Stimulated activated CD8-positive, alpha-beta memory T cell treated with anti-CD3 and anti-CD28 coated beads, Interleukin-15, amount 100 ng/mL, for 24 hours (primary cell): Measurements from ENCODE around the gene PCNX2.

ENCODE experiments used
- DNase-seq: peaks from one replicate; pipeline ENCODE4 v3.0.0-alpha.2; 2020; ENCODE audit warnings: low read depth

The PCNX2 gene

GRCh38 chr1:233261206-233261605 is 34.3 kb downstream of the PCNX2 start:
- DNase-seq: no peak

DNA sequence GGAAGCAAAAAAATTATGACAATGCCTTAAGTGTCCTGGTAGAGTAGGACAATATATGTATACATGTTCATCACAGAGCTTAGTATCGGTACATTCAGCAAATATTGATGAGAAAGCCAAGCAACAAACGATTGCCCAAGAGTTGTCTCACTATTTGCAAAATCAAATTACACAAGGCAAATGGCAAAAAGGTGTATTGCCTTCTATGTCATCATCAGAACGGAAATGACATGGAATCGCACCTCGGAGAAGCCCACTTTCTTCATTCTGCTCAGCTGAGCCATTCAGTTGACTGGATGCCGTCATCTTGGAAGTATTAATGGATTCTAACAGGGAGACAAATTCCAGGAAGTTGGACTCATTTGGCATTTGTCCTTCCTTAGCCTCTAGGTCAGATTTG is 37.7 kb downstream of the PCNX2 start:
- no peak for DNase-seq

DNA sequence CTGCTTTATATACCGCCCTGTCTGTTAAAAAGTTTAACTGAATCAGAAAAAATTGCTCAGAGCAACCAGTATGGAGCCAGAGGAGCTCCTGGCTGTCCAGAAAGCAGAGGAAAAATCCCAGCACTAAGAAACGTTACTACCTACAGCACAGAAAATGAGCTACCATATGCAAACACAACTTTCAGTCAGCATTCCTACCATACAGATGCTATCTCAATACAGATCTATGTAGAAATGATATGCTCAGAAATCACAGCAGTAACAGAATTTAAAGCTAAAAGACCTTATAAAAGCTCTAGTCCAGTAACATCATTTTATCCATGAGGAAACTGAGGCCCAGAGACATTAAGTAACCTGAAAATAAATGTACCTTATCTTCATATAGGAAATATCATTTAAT is 38.7 kb downstream of the PCNX2 start:
- DNase-seq: no peak

DNA sequence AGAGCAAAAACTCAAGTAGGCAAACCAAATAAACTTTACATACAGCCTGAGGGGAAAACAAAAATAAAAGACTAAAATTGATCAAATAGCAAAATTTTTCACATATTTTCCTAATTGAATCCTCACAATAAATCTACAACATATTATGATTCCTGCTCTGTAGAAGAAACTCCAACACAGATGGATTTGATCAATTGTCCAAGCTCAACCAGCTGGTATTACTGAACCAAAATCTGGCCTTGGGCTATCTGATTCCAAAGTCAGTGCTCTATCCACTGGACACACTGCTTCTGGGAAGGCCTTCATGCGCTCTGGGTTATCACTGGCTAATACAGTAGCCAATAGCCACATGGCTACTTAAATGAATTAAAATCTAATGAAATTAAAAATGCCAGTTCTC is 39.3 kb downstream of the PCNX2 start:
- no peak for DNase-seq

DNA sequence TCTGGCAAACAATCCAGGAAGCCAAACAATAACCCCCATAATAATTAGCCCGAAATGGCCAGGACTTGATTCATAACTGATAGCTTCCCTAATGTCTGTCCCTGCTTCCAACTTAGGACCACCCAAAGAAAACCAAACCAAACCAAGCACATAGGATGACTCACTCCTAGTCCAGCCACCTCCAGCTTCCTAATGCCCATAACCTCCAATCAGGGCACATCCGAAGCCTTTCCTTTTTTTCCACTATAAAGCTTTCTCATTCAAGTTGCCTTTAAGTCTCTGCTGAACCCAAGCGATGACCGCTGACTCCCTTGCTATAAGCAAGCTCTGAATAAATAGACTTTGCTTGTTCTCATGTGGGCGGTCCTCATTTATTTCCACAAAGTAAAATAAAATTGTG is 40.4 kb downstream of the PCNX2 start:
- DNase-seq: no peak

- no peak for DNase-seq
Measured at GRCh38 chr1:233253832-233254331, 41.6 kb downstream of the PCNX2 start.

DNA sequence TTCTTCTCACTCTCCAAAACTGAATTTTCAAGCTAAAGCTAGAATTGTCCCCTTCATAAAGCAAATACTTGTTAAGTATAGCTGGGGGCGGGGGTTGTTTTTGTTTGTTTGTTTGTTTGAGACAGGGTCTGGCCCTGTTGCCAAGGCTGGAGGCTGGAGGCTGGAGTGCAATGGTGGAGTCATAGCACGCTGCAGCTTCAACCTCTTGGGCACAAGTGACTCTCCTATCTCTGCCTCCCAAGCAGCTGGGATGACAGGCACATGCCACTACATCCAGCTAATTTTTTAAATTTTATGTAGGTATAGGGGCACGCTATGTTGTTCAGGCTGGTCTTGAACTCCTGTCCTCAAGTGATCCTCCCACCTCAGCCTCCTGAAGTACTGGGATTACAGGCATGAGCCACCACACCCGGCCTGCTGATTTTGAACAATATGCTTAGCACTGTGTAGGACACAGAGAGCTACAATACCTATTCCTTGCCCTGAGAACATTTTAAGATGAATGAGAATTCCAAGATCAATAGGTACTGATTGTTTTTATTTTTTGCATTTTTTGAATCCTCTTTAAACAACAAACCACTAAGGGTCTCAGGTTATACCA is 42.2 kb downstream of the PCNX2 start:
- no peak for DNase-seq

- DNase-seq: no peak
Measured at GRCh38 chr1:233252441-233252840, 43.1 kb downstream of the PCNX2 start.

GRCh38 chr1:233251201-233251720 is 44.3 kb downstream of the PCNX2 start:
- DNase-seq: no peak

DNA sequence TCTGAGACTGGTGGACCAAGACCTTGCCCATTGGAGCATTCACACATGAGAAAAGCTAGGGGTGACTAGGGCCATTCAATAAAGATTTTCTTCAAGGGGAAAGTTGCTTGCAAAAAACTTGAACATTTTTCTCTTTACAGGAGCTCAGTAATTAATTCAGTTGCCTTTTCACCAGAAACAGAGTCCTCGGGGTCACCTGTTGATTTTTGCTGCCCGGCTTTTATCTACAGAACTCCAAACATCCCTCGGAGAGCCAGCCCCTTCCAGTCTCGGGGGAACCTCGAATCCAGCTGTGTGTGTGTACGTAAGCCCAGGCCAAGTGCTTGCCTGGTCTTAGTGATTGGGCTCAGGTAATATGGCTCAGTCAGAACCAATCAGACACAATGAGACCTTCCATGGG is 47.5 kb downstream of the PCNX2 start:
- DNase-seq: no peak

- no peak for DNase-seq
Measured at GRCh38 chr1:233246965-233247364, 48.6 kb downstream of the PCNX2 start.

DNA sequence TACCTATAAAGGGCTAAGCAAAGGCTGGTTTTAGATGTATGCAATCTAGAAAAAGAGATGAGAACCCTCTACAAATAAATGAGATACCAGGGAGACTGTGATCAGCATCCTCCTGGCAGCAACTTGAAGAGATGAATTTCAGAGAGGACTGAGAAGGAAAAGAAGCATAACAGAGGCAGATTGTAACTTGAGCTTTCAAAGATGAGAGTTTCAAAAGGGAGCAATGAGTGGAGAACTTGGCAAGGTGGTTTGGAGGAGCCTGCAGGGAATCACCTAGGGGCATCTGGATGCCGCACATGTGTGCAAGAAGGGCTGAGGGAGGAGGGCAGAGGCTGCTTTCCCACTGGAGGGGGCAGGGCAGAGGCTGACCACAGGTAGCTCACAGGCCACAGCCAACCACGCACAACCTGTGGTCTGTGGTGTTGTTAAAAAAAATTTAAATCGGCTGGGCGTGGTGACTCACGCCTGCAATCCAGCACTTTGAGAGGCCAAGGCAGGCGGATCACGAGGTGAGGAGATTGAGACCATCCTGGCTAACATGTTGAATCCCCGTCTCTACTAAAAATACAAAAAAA is 50.2 kb downstream of the PCNX2 start:
- DNase-seq: no peak

GRCh38 chr1:233244183-233244582 is 51.3 kb downstream of the PCNX2 start:
- DNase-seq: no peak

GRCh38 chr1:233242827-233243483 is 52.6 kb downstream of the PCNX2 start:
- no peak for DNase-seq

DNA sequence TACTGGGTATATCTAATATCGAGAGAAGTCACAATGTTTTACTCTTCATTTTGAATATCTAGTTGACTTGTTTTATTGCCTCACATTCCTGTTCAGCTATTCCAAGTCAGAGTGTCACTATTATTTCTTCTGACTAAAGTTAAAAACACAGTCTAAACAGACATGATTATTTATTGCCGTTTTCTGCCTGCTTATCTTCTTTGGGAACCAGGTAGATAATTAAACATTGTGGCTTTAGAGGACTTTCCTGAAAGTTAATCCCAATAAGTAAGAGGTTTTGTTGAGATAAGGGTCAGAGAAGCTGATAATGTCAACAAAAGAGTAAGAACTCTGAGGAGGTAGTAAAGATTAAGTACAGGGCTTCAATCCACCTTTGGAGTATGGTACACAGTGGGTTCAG is 53.8 kb downstream of the PCNX2 start:
- no peak for DNase-seq

DNA sequence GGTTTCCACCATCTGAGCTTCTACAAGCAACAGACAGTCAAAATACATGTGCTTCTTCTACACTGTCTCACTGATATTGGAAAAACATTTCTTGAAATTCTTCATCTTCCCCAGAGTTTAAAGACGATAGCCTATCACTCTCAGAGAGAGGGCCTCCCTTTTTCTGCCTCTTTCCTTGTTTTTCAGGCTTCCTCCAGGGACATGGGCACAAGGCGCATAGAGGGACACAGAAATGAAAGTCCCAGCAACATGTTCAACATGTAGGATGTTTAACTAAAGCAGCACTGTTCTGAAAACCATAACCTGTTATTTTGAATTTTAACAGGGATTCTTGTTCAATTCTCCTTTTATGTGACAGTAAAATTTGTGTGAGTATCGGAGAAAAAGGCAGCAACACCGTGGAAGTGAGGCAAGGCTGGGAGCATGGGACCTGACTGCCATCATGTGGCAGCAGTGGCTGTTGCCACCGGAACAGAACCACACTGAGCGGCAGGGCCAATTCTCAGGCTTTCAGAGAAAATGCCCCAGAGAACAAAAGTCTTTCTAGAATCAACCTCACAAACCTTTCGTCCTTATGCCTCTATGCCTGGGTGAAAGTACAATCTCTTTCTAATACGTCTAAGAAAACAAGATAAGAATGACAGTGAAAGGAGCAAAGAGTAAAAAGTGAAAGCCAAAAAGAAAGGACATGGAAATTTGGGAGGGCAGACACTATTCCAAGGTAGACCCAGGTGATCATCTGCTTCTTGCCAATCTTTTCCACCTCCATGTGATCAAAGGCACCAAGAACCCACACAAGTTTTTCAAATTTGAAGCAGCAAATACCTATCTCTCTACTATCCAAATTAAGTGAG is 54.5 kb downstream of the PCNX2 start:
- DNase-seq: no peak

GRCh38 chr1:233240371-233240770 is 55.2 kb downstream of the PCNX2 start:
- no peak for DNase-seq

DNA sequence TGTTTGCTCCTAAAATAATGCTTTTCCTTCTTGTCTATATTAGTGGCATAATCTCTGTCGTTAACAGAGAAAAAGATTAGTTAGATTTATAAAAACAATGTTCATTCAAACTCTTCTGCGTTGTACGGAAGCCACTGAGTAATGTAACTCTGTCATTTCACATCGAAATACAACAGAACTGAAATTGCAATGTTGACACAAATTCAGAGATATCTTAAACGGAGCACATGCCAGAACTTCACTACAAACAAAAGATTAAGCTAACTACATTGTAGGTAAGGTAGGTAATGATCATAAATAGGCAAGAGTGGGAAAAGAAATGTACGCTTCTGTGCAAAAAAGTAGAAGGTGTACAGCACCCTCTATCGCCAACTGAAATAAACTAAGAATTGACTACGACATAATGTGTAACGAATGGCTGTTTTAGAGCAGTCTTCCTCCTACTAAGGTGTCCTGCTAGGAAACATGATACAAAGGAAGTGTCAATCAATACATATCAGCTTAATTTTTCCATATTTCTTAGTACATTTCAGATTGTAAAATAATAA is 56.6 kb downstream of the PCNX2 start:
- no peak for DNase-seq

- DNase-seq: no peak
Measured at GRCh38 chr1:233237647-233238046, 57.9 kb downstream of the PCNX2 start.

DNA sequence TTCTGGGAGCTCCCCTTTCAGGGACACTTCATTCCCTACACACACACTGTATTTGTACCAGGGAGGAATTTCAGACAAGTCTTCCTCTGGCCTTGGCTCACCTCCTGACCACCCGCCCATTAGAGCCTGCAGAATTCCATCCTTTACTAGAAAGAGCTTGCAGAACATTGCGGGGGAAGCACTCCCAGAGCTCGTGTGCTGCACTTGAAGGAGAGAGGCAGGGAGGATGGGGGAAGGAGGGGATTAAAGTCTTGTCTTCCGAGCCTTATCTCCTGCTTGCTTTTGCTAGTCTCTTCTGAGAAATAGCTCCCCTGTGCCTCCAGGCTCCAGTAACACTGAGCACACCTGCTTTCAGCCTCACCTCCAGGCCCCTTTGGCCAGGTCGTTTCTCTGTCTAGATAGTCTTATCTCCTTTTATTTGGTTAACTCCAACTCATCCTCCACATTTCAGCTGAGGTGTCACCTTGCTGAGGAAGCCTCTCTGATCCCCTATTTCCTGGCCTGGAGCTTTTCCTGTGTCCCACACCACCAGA is 62.0 kb downstream of the PCNX2 start:
- no peak for DNase-seq

DNA sequence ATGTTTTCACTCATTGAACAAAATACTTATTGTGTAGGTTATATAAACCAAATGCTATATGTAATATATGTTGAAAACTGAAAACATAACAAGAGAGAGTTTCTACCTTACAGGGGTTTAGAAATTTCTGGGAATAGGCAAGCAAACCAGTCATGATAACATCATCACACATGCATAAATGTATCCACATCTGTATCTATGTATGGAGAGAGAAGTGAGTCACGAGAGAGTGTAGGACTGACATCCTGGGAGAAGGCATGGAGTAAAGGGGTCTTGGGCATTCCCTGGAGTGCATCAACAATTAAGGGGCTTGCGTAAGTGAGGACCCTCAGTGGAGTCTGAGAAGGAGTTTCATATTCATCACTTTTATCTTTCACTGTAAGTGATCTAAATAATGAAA is 65.5 kb downstream of the PCNX2 start:
- no peak for DNase-seq

DNA sequence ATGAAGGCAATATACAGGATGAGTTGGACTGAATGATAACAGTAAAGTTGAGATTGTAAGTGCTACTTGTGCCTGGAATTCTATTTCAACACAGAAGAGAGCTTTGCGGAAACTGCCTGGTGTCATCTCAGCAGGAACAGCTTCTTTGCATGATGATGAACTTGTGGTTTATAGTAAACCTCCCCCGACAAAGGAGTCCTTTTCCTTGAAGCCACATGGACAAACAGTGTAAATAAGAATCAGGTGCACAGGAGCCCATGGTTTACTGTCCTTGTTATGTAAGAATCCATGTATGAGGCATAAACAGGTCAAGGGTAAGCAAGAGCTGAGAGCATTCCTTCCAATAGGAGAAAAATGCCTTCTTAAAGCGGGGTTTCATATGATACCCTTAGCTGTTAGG is 66.2 kb downstream of the PCNX2 start:
- DNase-seq: no peak
